SK-N-MC (cell line): ENCODE measurements around the gene DNAJC21.

Source experiments
- EZH2 ChIP-seq: fragments of 200-600 bp; sonication (generic); IDR thresholded peaks from one replicate; pipeline ENCODE4 v1.6.1; 2017; ENCODE audit warnings: antibody characterized with exemption
- POLR2AphosphoS5 ChIP-seq: IDR thresholded peaks from 2 replicates; pipeline ENCODE4 v1.6.1; 2012; ENCODE audit warnings: mild to moderate bottlenecking, low read depth, low read length, borderline replicate concordance

DNA sequence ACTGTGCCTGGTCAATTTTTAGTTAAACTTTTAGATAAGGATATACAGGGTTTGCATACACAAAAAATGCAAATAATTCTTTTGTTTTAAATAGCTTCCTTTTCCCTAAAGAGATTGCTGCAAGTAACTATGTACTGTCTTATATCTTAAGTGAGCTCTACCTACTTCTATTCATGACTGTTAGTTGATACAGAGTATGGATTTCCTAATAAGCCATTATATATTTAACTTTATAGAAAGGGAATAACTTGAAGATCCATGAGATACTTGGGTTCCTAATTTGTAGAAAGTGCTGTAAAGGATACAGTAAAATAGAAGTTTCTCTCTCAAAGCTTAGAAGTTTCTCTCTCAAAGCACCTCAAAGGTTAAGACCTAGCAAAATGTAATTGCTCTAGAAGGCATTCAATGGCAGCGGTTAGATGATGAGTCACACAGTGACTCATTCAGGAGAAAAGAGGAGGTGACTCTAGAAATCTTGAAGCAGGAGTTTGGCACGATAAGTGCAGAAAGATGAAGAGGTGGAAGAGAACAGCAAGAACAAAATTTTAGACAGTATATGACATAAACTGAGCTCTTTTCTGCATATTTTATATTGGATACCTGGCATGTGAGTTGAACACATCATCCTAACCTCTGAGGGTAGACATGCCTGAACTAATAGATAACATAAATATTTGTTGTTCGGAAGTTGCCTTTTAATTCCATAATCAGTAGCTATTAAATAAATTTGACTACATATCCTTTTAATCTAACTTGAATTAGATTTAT, 5.5 kb upstream of the DNAJC21 start:
- TF ChIP-seq POLR2AphosphoS5 (no peak), EZH2 (no peak)
